Suprapubic skin (tissue), 4 donors: Measurements from ENCODE around the gene TRAF3. TPM values are rescaled to one million over a fixed set of nuclear protein-coding genes. Genes with fewer than 3 reads are reported as not detected.

Source experiments
- DNase-seq, 2 donors: peaks; one replicate each; pipeline ENCODE4 v3.0.0-alpha.2; 2019; ENCODE audit warnings: low spot score in 2 of 2
- H3K27ac ChIP-seq: fragments of 200-600 bp; sonication (generic); one replicate; pipeline ENCODE4 v1.5.1; 2019
- H3K27me3 ChIP-seq: fragments of 200-600 bp; sonication (generic); one replicate; pipeline ENCODE4 v1.5.1; 2019
- H3K36me3 ChIP-seq: fragments of 200-600 bp; sonication (generic); one replicate; pipeline ENCODE4 v1.5.1; 2019
- H3K4me1 ChIP-seq: fragments of 200-600 bp; sonication (generic); one replicate; pipeline ENCODE4 v1.5.1; 2019
- H3K4me3 ChIP-seq: fragments of 200-600 bp; sonication (generic); one replicate; pipeline ENCODE4 v1.5.1; 2019; ENCODE audit warnings: mild to moderate bottlenecking
- H3K9me3 ChIP-seq: fragments of 200-600 bp; sonication (generic); one replicate; pipeline ENCODE4 v1.5.1; 2019
- EP300 ChIP-seq: sonication (generic); formaldehyde crosslinking; IDR thresholded peaks from one replicate; pipeline ENCODE4 v1.6.1; 2017; ENCODE audit warnings: antibody characterized with exemption
- POLR2A ChIP-seq, 2 donors: fragments of 450-650 bp; IDR thresholded peaks; one replicate each; pipeline ENCODE4 v1.6.1; 2017; ENCODE audit warnings: antibody characterized with exemption in 2 of 2, mild to moderate bottlenecking in 2 of 2, moderate library complexity in 2 of 2
- POLR2AphosphoS5 ChIP-seq, 3 donors: sonication (generic); formaldehyde crosslinking; IDR thresholded peaks; one replicate each; pipeline ENCODE4 v1.6.1; 2017; ENCODE audit warnings: antibody characterized with exemption in 3 of 3
- WGBS: methylation state at CpG from one replicate; pipeline ENCODE4 v1.1.5; 2018; 5-methylcytosine and 5-hydroxymethylcytosine counted together
- total RNA-seq, 4 donors: library from RNA; depleted of rRNA; stranded (reverse); fragments of >200 nt; gene quantifications; one replicate each; pipeline ENCODE4 v1.1.0, GENCODE V29; 2016
- TF ChIP-seq, protein P1 (sequence below), 2 donors: fragments of 200-600 bp in 1 of 2; fragments of 450-650 bp in 1 of 2; sonication (generic) in 1 of 2; IDR thresholded peaks; one replicate each; pipeline ENCODE4 v1.5.1; 2016 to 2019; ENCODE audit warnings: antibody characterized with exemption in 2 of 2, mild to moderate bottlenecking in 1 of 2, moderate library complexity in 1 of 2

TRAF3 gene
- total RNA-seq, 4 donors from 2014 or later, result 8.7 to 22.8 (median 14.2) TPM

DNA sequence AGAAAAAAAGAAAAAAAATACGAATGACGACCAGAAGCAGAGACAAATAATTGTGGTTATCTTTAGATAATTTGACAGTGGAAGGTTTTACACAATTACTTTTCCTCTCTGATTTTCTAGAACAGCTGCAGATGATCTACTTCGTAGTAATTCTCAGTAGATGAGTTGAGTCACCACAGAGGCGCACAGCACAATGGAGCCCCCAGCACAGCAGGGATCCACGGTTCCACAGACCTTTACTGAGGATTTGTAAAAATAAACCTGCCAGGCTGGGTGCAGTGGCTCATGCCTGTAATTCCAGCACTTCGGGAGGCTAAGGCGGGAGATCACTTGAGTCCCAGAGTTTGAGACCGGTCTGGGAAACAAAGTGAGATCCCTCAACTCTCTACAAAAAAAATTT is 174.6 kb downstream of the TRAF3 start:
- H3K36me3 ChIP-seq, result peaks cover 85% of the 10 kb centered on the region
- DNase-seq, result no peak
- TF ChIP-seq, protein P1, sequence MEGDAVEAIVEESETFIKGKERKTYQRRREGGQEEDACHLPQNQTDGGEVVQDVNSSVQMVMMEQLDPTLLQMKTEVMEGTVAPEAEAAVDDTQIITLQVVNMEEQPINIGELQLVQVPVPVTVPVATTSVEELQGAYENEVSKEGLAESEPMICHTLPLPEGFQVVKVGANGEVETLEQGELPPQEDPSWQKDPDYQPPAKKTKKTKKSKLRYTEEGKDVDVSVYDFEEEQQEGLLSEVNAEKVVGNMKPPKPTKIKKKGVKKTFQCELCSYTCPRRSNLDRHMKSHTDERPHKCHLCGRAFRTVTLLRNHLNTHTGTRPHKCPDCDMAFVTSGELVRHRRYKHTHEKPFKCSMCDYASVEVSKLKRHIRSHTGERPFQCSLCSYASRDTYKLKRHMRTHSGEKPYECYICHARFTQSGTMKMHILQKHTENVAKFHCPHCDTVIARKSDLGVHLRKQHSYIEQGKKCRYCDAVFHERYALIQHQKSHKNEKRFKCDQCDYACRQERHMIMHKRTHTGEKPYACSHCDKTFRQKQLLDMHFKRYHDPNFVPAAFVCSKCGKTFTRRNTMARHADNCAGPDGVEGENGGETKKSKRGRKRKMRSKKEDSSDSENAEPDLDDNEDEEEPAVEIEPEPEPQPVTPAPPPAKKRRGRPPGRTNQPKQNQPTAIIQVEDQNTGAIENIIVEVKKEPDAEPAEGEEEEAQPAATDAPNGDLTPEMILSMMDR (IDR thresholded peaks at IDR 0.05), result no peak
- TF ChIP-seq EP300 (no peak), POLR2A (IDR thresholded peaks at IDR 0.05) (no peak), POLR2AphosphoS5 (IDR thresholded peaks at IDR 0.05) (no peak)
- H3K27ac ChIP-seq, result no peak overlapping the region
- H3K9me3 ChIP-seq, result no peaks in the 10 kb centered on the region
- no peaks in the 10 kb centered on the region for H3K4me1 ChIP-seq
- H3K4me3 ChIP-seq, result no peak overlapping the region
- 78% methylated on average over 8 of the region's 8 CpGs for WGBS
- H3K27me3 ChIP-seq, result no peaks in the 10 kb centered on the region

DNA sequence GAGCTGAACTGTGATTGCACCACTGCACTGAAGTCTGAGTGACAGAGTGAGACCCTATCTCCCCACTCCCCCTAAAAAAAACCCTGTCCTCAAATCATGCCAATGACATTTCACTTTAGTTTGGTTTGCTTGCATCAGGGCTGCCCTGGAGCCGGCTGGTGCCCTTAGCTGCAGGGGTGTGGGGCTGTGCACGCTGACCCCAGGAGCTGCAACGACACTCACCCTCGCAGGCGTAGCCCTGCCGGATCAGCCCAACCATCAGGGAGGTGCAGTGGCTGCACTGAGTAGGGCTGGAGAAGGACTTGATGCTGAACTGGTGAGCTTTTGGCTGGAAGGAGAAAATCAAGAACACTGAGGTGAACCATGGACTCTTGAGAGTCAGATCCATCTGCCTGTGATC is 175.0 kb downstream of the TRAF3 start:
- Histone ChIP-seq H3K27me3 (no peaks in the 10 kb centered on the region), H3K9me3 (no peaks in the 10 kb centered on the region), H3K36me3 (peaks cover 84% of the 10 kb centered on the region), H3K4me3 (no peak overlapping the region), H3K27ac (no peak overlapping the region), H3K4me1 (no peaks in the 10 kb centered on the region)
- no peak for DNase-seq
- WGBS, result no CpG with 5 or more reads among the region's 6 CpGs
- TF ChIP-seq, protein P1 (IDR thresholded peaks at IDR 0.05), result no peak
- no peak for TF ChIP-seq EP300
- no peak for TF ChIP-seq POLR2A (IDR thresholded peaks at IDR 0.05)
- no peak for TF ChIP-seq POLR2AphosphoS5 (IDR thresholded peaks at IDR 0.05)

DNA sequence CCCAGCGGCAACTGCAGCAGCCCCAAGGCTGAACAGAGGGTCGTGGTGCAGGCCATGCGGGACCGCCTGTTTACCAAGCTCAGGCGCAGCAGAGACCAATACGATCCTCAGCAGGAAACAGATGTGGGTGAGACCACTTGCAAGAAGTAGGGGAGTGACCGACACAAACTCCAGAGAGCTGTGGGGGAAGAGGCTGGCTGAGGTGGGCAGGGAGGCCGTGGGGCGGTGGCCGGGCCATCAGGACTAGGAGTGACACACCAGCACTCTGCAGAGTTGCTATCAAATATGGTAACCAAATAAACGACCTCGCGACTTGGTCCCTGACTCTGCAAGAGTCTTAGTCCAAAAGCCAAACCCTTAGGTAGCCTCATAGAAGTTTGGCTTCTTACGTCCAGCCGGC is 175.9 kb downstream of the TRAF3 start:
- Histone ChIP-seq H3K4me3 (no peak overlapping the region), H3K4me1 (no peaks in the 10 kb centered on the region), H3K9me3 (no peaks in the 10 kb centered on the region), H3K27me3 (no peaks in the 10 kb centered on the region), H3K27ac (no peak overlapping the region), H3K36me3 (peaks cover 85% of the 10 kb centered on the region)
- WGBS, result 82% methylated on average over 15 of the region's 15 CpGs
- no peak for DNase-seq
- TF ChIP-seq EP300 (no peak), POLR2AphosphoS5 (IDR thresholded peaks at IDR 0.05) (no peak), POLR2A (IDR thresholded peaks at IDR 0.05) (no peak)
- TF ChIP-seq, protein P1 (IDR thresholded peaks at IDR 0.05), result no peak

DNA sequence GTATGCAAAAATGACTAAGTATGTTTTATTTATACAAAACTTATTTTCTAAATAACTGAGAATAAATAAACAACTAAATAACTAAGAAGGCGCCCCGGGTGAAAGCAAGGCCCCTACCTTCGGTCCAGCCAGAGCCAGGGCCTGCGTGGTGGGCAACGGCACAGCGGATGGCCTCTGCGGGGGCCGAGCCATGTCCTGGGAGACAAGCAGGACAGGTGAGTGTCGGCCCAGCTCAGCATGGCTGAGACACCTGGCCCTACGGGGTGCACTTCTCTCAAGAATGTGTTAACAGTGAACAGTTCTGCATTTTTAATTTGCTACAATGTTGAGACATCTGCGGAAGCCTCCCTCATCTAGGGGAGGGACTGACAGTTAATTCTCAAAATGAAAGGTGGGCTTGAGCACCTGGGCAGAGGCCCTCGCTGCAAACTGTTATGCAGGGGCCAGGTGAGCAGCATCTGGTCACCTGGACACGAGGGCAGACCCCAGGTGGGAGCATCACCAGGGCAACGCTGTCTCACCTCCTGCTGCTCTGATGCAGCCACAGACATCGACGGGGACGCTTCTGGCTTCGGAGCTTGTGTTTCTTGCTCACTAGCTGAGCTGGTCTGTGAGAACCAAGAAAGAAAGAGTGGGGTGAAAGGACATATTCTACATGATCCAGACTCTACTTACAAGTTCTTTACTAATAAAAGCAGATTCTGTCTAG is 177.0 kb downstream of the TRAF3 start:
- 94% methylated on average over 16 of the region's 18 CpGs for WGBS
- H3K9me3 ChIP-seq, result no peaks in the 10 kb centered on the region
- DNase-seq, result no peak
- peaks cover 89% of the 10 kb centered on the region for H3K36me3 ChIP-seq
- H3K27me3 ChIP-seq, result no peaks in the 10 kb centered on the region
- TF ChIP-seq EP300 (no peak), POLR2A (IDR thresholded peaks at IDR 0.05) (no peak), POLR2AphosphoS5 (IDR thresholded peaks at IDR 0.05) (no peak)
- TF ChIP-seq, protein P1 (IDR thresholded peaks at IDR 0.05), result no peak
- no peak overlapping the region for H3K4me3 ChIP-seq
- no peak overlapping the region for H3K27ac ChIP-seq
- no peaks in the 10 kb centered on the region for H3K4me1 ChIP-seq

DNA sequence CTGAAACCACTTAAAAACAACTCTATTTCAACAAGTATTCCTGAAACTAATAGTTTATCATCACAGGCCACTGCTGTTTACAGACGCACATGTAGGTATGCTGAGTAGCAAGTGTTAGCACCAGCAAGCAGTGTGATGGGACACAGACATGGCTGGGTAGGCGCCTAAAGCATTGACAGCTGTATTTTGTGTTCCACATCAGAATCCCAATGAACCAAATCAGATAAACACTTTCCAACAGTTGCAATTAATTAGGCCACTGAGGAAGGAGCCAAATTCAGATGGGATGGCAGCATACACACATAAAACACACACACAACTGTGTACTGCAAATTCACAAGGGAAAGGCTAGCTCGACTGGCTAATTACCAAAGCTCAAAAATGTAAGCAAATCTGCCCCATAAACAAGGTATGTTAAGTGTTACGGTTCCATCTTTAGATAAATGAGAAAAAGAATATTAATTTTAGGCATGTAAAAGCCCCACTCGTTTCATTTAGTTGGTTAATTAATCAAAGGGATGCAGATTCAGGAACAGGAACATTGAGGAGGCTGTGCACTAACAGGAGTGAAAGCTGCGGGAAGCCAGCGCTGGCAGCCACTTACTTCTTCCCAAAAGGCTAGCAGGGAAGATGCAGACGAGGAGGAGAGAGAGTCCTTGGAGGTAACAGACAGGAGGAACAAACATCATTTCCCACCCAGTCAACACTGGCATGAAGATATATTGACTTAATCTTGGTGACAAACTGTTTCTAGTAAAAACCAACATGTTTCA is 178.6 kb downstream of the TRAF3 start:
- Histone ChIP-seq H3K36me3 (peaks cover 89% of the 10 kb centered on the region), H3K27me3 (no peaks in the 10 kb centered on the region), H3K4me3 (no peak overlapping the region), H3K9me3 (no peaks in the 10 kb centered on the region), H3K4me1 (no peaks in the 10 kb centered on the region), H3K27ac (no peak overlapping the region)
- 79% methylated on average over 8 of the region's 8 CpGs for WGBS
- TF ChIP-seq, protein P1 (IDR thresholded peaks at IDR 0.05), result no peak
- TF ChIP-seq EP300 (no peak), POLR2A (IDR thresholded peaks at IDR 0.05) (no peak), POLR2AphosphoS5 (IDR thresholded peaks at IDR 0.05) (no peak)
- DNase-seq, result no peak
